IMR-90 (cell line): ENCODE measurements around the gene PTPRF.

Source experiments
- BHLHE40 ChIP-seq: fragments of 150-350 bp; IDR thresholded peaks from 2 replicates; pipeline ENCODE4 v1.6.1; 2016; ENCODE audit warnings: mild to moderate bottlenecking, low read depth, low read length
- CEBPB ChIP-seq: IDR thresholded peaks from 2 replicates; pipeline ENCODE4 v1.6.1; 2012; ENCODE audit warnings: low read depth, low read length, improper control_type of control experiment
- CHD1 ChIP-seq: IDR thresholded peaks from 2 replicates; pipeline ENCODE4 v1.6.1; 2012; ENCODE audit warnings: low read depth, low read length, improper control_type of control experiment
- CTCF ChIP-seq: conservative IDR thresholded peaks from 2 replicates; pipeline ENCODE4 v1.5.1; 2012; ENCODE audit warnings: mild to moderate bottlenecking, low read depth, low read length, improper control_type of control experiment
- FOS ChIP-seq: fragments of 150-350 bp; IDR thresholded peaks from 2 replicates; pipeline ENCODE4 v1.6.1; 2016; ENCODE audit warnings: low read depth, low read length
- MAZ ChIP-seq: IDR thresholded peaks from 2 replicates; pipeline ENCODE4 v1.6.1; 2012; ENCODE audit warnings: low read depth, mild to moderate bottlenecking, low read length, improper control_type of control experiment, moderate library complexity, borderline replicate concordance
- POLR2A ChIP-seq: IDR thresholded peaks from 2 replicates; pipeline ENCODE4 v1.6.1; 2012; ENCODE audit warnings: mild to moderate bottlenecking, low read depth, low read length
- RAD21 ChIP-seq: IDR thresholded peaks from 2 replicates; pipeline ENCODE4 v1.6.1; 2012; ENCODE audit warnings: low read length, improper control_type of control experiment
- RFX5 ChIP-seq: IDR thresholded peaks from 2 replicates; pipeline ENCODE4 v1.8.0; 2012; ENCODE audit warnings: low read depth, mild to moderate bottlenecking, low read length, moderate library complexity
- SMC3 ChIP-seq: fragments of 150-350 bp; IDR thresholded peaks from 2 replicates; pipeline ENCODE4 v1.6.1; 2016; ENCODE audit warnings: low read depth, mild to moderate bottlenecking, antibody characterized with exemption, low read length, moderate library complexity

- TF ChIP-seq FOS (no peak), CTCF (no peak), RFX5 (no peak), POLR2A (no peak), MAZ (no peak), CEBPB (no peak), CHD1 (no peak), BHLHE40 (no peak), RAD21 (no peak), SMC3 (no peak)
Measured at GRCh38 chr1:43521078-43521477, 9.6 kb upstream of the PTPRF start.
